CD14-positive monocyte (primary cell): ENCODE measurements around the gene ZNF44. TPM values are rescaled to one million over a fixed set of nuclear protein-coding genes. Genes with fewer than 3 reads are reported as not detected.

Experiments used
- DNase-seq, 3 donors: peaks; one replicate each; pipeline ENCODE4 v3.0.0-alpha.2; 2011 to 2022
- H2AFZ ChIP-seq: 2 replicates; pipeline ENCODE4 v1.6.0; 2012; ENCODE audit warnings: mild to moderate bottlenecking, low read depth, low read length, inconsistent platforms; ENCODE audit not compliant: insufficient read depth, poor library complexity, severe bottlenecking
- H3K27ac ChIP-seq, 2 donors: 1 replicate in 1 of 2; 2 replicates in 1 of 2; pipeline ENCODE4 v1.5.1; 2012 to 2013; ENCODE audit warnings: low read length in 2 of 2, control low read depth in 1 of 2, inconsistent platforms in 1 of 2, low read depth in 1 of 2, mild to moderate bottlenecking in 1 of 2
- H3K27me3 ChIP-seq, 2 donors: one replicate each; pipeline versions ENCODE4 v1.6.0 to v1.6.1; 2011 to 2013; ENCODE audit warnings: low read length in 2 of 2; ENCODE audit not compliant: control insufficient read depth in 2 of 2, insufficient read depth in 2 of 2
- H3K36me3 ChIP-seq, 2 donors: replicated peaks in 1 of 2; 1 replicate in 1 of 2; 2 replicates in 1 of 2; pipeline versions ENCODE4 v1.5.1 to v1.6.1; 2012 to 2013; ENCODE audit warnings: low read length in 2 of 2, control low read depth in 1 of 2, inconsistent platforms in 1 of 2, mild to moderate bottlenecking in 1 of 2; ENCODE audit not compliant: insufficient read depth in 2 of 2, control insufficient read depth in 1 of 2
- H3K4me1 ChIP-seq, 2 donors: 1 replicate in 1 of 2; 2 replicates in 1 of 2; pipeline versions ENCODE4 v1.5.1 to v1.6.1; 2012 to 2013; ENCODE audit warnings: low read length in 2 of 2, control low read depth in 1 of 2, inconsistent platforms in 1 of 2, mild to moderate bottlenecking in 1 of 2, moderate library complexity in 1 of 2; ENCODE audit not compliant: insufficient read depth in 2 of 2, control insufficient read depth in 1 of 2
- H3K4me2 ChIP-seq: replicated peaks from 2 replicates; pipeline ENCODE3; 2012; ENCODE audit warnings: low read length, moderate library complexity, mild to moderate bottlenecking; ENCODE audit not compliant: poor library complexity, severe bottlenecking; ENCODE audit errors: extremely low read depth
- H3K4me3 ChIP-seq, 3 experiments: fragments of 200-600 bp in 1 of 3; sonication (generic) in 1 of 3; replicated peaks in 1 of 3; 1 replicate in 2 of 3; 2 replicates in 1 of 3; pipeline ENCODE4 v1.5.1; 2011 to 2013; ENCODE audit warnings: low read length in 3 of 3, mild to moderate bottlenecking in 3 of 3, control low read depth in 2 of 3, low read depth in 2 of 3, inconsistent platforms in 1 of 3, moderate library complexity in 1 of 3
- H3K79me2 ChIP-seq: 2 replicates; pipeline ENCODE4 v1.6.0; 2012; ENCODE audit warnings: mild to moderate bottlenecking, control low read depth, inconsistent platforms, low read length, moderate library complexity; ENCODE audit not compliant: insufficient read depth
- H3K9ac ChIP-seq: 2 replicates; pipeline ENCODE4 v1.6.0; 2017; ENCODE audit warnings: low read length, mild to moderate bottlenecking; ENCODE audit not compliant: insufficient read depth, poor library complexity, severe bottlenecking
- H3K9me3 ChIP-seq, 2 donors: replicated peaks in 1 of 2; 1 replicate in 1 of 2; 2 replicates in 1 of 2; pipeline versions ENCODE4 v1.5.1 to v1.6.1; 2012 to 2013; ENCODE audit warnings: low read length in 2 of 2, control low read depth in 1 of 2; ENCODE audit not compliant: control insufficient read depth in 1 of 2, insufficient read depth in 1 of 2
- H4K20me1 ChIP-seq: 2 replicates; pipeline ENCODE4 v1.6.0; 2012; ENCODE audit warnings: mild to moderate bottlenecking, low read length, control low read depth, moderate library complexity; ENCODE audit not compliant: insufficient read depth
- H3K27ac Mint-ChIP-seq, 7 donors: one replicate each; pipeline ENCODE4 v1.8.0; 2020; ENCODE audit warnings: mild to moderate bottlenecking in 7 of 7, mixed read lengths in 7 of 7, moderate library complexity in 6 of 7, inconsistent platforms in 2 of 7
- H3K27me3 Mint-ChIP-seq, 3 donors: one replicate each; pipeline ENCODE4 v1.8.0; 2021 to 2022; ENCODE audit warnings: low read depth in 3 of 3, mild to moderate bottlenecking in 3 of 3, mixed read lengths in 3 of 3, moderate library complexity in 3 of 3, inconsistent platforms in 1 of 3
- H3K36me3 Mint-ChIP-seq, 2 donors: one replicate each; pipeline ENCODE4 v1.8.0; 2020; ENCODE audit warnings: mixed read lengths in 2 of 2, inconsistent platforms in 1 of 2, mild to moderate bottlenecking in 1 of 2
- H3K4me1 Mint-ChIP-seq: one replicate; pipeline ENCODE4 v1.8.0; 2020; ENCODE audit warnings: mild to moderate bottlenecking, mixed read lengths
- H3K4me3 Mint-ChIP-seq, 2 donors: one replicate each; pipeline ENCODE4 v1.8.0; 2020; ENCODE audit warnings: mild to moderate bottlenecking in 2 of 2, mixed read lengths in 2 of 2, moderate library complexity in 1 of 2
- H3K9me3 Mint-ChIP-seq, 7 donors: one replicate each; pipeline ENCODE4 v1.8.0; 2020 to 2022; ENCODE audit warnings: mixed read lengths in 7 of 7, mild to moderate bottlenecking in 6 of 7, moderate library complexity in 6 of 7, inconsistent platforms in 2 of 7
- CTCF ChIP-seq: fragments of 200-600 bp; IDR thresholded peaks from one replicate; pipeline ENCODE4 v1.8.0; 2022; ENCODE audit warnings: antibody characterized with exemption, mild to moderate bottlenecking
- WGBS: methylation state at CpG from one replicate; pipeline ENCODE4 v1.1.5; 2013; ENCODE audit warnings: missing lambda C conversion rate; ENCODE audit not compliant: insufficient coverage; 5-methylcytosine and 5-hydroxymethylcytosine counted together
- intact Hi-C, 2 donors: fragments of 100-400 bp; cut with micrococcal nuclease; formaldehyde crosslinking; loops; one replicate each; pipeline versions ENCODE4 v1.15.0 to v1.15.1; 2023
- polyA plus RNA-seq, 3 donors: library from polyadenylated mRNA; depleted of rRNA in 1 of 3; unstranded in 2 of 3; stranded (reverse) in 1 of 3; fragments of 300-500 nt in 2 of 3; fragments of >200 nt in 1 of 3; fragmentation: Illumina TruSeq in 2 of 3; gene quantifications; 1 replicate in 2 of 3; 2 replicates in 1 of 3; pipeline ENCODE4 v1.2.3, GENCODE V29; 2012 to 2021

Gene ZNF44
- polyA plus RNA-seq, 3 donors, result 6.7 to 10.1 (median 9.7) TPM

- Histone ChIP-seq H3K27me3 (no peaks in the 10 kb centered on the region), H3K36me3 (peaks cover 23 to 72% of the 10 kb centered on the region in 2 donors), H3K4me2 (no peak overlapping the region), H3K4me3 (peak overlapping the region in 1 of 3 experiments; percentile 51), H4K20me1 (no peaks in the 10 kb centered on the region), H3K27ac (no peak overlapping the region), H2AFZ (no peak overlapping the region), H3K9ac (no peak overlapping the region), H3K9me3 (peaks cover 65 to 100% of the 10 kb centered on the region in 2 donors), H3K79me2 (peaks cover 17% of the 10 kb centered on the region), H3K4me1 (no peaks in the 10 kb centered on the region)
- intact Hi-C loops, result no loop called here
- Mint-ChIP-seq H3K27ac (no peak overlapping the region), H3K4me3 (no peak overlapping the region), H3K36me3 (peaks cover 43 to 60% of the 10 kb centered on the region in 2 donors), H3K27me3 (no peaks in the 10 kb centered on the region), H3K9me3 (peaks cover 60 to 96% (median 94%) of the 10 kb centered on the region in 7 donors), H3K4me1 (no peaks in the 10 kb centered on the region)
- DNase-seq, result no peak
- WGBS, result 100% methylated on average over 2 of the region's 5 CpGs
- TF ChIP-seq CTCF, result no peak
These were observed 22.3 kb downstream of the ZNF44 start for GRCh38 chr19:12272386-12272785.

DNA sequence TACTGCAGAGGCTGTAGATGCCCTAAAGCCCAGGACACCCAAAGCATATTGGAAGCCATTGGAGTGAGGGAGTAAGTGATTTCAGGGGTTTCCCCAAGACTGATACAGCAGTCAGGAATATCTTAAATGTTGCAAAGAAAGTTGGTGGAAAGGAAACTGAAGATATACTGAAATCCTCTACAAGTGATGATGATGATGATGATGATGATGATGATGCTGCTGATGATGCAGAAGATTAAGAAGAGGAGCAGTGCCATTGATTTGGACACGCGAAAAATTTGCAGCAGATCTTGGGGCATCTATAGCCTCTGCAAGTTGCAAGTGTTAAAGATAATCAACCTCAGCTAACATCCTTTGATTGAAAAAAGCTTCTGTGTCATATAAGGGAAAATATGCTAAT, 23.8 kb downstream of the ZNF44 start:
- TF ChIP-seq CTCF, result no peak
- Mint-ChIP-seq H3K9me3 (peaks cover 58 to 96% (median 93%) of the 10 kb centered on the region in 7 donors), H3K36me3 (peaks cover 30 to 47% of the 10 kb centered on the region in 2 donors), H3K4me3 (no peak overlapping the region), H3K4me1 (no peaks in the 10 kb centered on the region), H3K27ac (no peak overlapping the region), H3K27me3 (no peaks in the 10 kb centered on the region)
- peak overlapping the region in 1 of 3 experiments; percentile 13 for H3K4me3 ChIP-seq
- H3K79me2 ChIP-seq, result peaks cover 2% of the 10 kb centered on the region
- H3K27me3 ChIP-seq, result no peaks in the 10 kb centered on the region
- no peak overlapping the region for H3K27ac ChIP-seq
- peaks cover 23 to 57% of the 10 kb centered on the region in 2 donors for H3K36me3 ChIP-seq
- DNase-seq, result no peak
- no peak overlapping the region for H3K9ac ChIP-seq
- peaks cover 75 to 100% of the 10 kb centered on the region in 2 donors for H3K9me3 ChIP-seq
- 100% methylated on average over 2 of the region's 2 CpGs for WGBS
- no peak overlapping the region for H3K4me2 ChIP-seq
- no peak overlapping the region for H2AFZ ChIP-seq
- H4K20me1 ChIP-seq, result no peaks in the 10 kb centered on the region
- intact Hi-C loops, result no loop called here
- no peaks in the 10 kb centered on the region for H3K4me1 ChIP-seq
